HG03469 (cell line): ENCODE measurements around the gene ALOX5.
"Not testable (repeated sequence)": the region's sequence is repeated elsewhere in the genome, so short reads cannot be mapped to it uniquely, and the experiment has no call there.

ENCODE experiments used
- ATAC-seq: cut with Tn5 transposase; IDR thresholded peaks from one replicate; pipeline ENCODE4 v1.9.1; 2021; ENCODE audit warnings: mild to moderate bottlenecking, moderate library complexity, moderate number of reproducible peaks; ENCODE audit not compliant: unreplicated experiment

Gene ALOX5

GRCh38 chr10:45373576-45374349, at the start of gene ALOX5:
TSS of gene ALOX5 (plus strand) at chr10:45374216. CDS start at chr10:45374280, 64 bp downstream.
- ATAC-seq, result no peak

- ATAC-seq, result no peak
These were observed 48.9 kb upstream of the ALOX5 start for GRCh38 chr10:45325116-45325515.

- not testable (repeated sequence) for ATAC-seq
These were observed 47.2 kb upstream of the ALOX5 start for GRCh38 chr10:45326864-45327263.

GRCh38 chr10:45331824-45332223, 42.2 kb upstream of the ALOX5 start:
- not testable (repeated sequence) for ATAC-seq

DNA sequence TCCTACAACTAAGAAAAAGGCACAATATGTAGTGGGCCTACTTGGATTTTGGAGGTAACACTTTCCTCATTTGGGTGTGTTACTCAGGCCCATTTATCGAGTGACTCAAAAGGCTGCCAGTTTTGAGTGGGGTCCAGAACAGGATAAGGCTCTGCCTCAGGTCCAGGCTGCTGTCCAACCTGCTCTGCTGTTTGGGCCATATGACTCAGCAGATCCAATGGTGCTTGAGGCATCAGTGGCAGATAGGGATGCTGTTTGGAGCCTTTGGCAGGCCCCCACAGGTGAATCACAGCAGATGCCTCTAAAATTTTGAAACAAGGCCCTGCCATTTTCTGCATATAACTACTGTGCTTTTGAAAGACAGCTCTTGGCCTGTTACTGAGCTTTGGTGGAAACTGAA, 34.1 kb upstream of the ALOX5 start:
- no peak for ATAC-seq

DNA sequence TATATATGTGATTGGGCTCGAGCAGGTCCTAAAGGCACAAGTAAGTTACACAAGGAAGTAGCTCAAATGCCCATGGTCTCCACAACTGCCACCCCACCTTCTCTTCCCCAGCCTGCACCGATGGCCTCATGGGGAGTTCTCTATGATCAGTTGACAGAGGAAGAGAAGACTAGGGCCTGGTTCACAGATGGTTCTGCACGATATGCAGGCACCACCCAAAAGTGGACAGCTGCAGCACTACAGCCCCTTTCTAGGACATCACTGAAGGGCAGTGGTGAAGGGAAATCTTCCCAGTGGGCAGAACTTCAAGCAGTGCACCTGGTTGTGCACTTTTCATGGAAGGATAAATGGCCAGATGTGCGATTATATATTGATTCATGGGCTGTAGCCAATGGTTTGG, 33.6 kb upstream of the ALOX5 start:
- ATAC-seq, result not testable (repeated sequence)

DNA sequence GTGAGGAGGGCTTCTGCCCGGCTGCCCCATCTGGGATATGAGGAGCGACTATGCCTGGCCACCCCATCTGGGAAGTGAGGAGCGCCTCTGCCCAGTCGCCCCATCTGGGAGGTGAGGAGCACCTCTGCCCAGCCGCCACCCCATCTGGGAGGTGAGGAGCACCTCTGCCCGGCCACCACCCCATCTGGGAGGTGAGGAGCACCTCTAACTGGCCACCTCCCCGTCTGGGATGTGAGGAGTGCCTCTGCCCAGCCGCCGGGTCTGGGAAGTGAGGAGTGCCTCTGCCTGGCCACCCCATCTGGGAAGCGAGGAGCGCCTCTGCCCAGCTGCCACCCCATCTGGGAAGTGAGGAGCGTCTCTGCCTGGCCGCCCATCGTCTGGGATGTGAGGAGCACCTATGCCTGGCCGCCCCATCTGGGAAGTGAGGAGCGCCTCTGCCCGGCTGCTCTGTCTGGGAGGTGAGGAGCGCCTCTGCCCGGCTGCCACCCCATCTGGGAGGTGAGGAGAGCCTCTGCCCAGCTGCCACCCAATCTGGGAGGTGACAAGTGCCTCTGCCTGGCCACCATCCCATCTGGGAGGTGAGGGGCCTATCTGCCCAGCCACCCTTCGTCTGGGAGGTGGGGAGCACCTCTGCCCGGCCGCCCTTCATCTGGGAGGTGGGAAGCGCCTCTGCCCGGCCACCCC, 27.2 kb upstream of the ALOX5 start:
- ATAC-seq, result not testable (repeated sequence)

DNA sequence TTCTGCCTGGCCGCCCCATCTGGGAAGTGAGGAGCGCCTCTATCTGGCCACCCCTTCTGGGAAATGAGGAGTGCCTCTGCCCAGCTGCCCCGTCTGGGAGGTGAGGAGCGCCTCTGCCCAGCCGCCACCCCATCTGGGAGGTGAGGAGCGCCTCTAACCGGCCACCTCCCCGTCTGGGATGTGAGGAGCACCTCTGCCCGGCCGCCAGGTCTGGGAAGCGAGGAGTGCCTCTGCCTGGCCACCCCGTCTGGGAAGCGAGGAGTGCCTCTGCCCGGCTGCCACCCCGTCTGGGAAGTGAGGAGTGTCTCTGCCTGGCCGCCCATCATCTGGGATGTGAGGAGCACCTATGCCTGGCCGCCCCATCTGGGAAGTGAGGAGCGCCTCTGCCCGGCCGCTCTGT, 26.6 kb upstream of the ALOX5 start:
- not testable (repeated sequence) for ATAC-seq

- not testable (repeated sequence) for ATAC-seq
These were observed 25.7 kb upstream of the ALOX5 start for GRCh38 chr10:45348196-45348765.

DNA sequence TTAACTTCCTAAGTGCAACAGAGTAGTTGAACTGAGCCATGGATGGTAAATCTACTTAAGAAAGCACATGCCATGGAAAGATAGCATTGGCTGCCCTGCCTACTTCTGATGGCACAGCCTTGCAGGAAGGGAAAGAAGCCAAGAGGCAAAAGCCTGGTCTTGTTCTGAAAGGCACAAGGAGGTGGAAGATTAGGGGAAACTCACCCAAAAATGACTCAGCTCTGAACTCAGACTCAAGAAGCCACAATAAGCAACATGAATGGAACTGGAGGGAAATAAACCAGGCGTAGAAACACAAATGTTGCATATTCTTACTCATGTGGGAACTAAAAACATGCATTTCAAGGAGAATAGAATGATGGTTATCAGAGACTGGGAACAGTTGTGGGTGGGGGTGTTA, 20.8 kb upstream of the ALOX5 start:
- ATAC-seq, result peak; percentile 40

DNA sequence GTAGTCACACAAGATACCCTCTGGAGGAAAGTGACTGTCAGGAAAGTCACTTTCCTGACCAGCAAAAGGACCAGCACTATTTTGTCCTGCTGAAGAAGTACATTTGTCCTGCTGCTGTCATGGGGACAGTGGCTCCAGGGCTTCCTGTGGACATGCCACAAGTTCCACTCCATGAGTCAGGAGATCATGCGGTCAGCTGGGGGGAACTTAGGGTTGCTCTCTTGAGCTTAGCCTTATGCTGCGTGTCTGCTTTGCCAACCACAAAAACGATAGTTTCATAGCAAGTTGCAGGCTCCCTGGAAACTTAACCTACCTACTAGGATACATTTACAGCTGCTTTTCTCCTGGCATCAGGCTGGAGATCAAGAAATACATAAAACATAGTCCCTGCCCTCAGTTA, 19.8 kb upstream of the ALOX5 start:
- no peak for ATAC-seq

- no peak for ATAC-seq
These were observed 18.5 kb upstream of the ALOX5 start for GRCh38 chr10:45355494-45355893.

- not testable (repeated sequence) for ATAC-seq
These were observed 15.1 kb upstream of the ALOX5 start for GRCh38 chr10:45358961-45359360.

DNA sequence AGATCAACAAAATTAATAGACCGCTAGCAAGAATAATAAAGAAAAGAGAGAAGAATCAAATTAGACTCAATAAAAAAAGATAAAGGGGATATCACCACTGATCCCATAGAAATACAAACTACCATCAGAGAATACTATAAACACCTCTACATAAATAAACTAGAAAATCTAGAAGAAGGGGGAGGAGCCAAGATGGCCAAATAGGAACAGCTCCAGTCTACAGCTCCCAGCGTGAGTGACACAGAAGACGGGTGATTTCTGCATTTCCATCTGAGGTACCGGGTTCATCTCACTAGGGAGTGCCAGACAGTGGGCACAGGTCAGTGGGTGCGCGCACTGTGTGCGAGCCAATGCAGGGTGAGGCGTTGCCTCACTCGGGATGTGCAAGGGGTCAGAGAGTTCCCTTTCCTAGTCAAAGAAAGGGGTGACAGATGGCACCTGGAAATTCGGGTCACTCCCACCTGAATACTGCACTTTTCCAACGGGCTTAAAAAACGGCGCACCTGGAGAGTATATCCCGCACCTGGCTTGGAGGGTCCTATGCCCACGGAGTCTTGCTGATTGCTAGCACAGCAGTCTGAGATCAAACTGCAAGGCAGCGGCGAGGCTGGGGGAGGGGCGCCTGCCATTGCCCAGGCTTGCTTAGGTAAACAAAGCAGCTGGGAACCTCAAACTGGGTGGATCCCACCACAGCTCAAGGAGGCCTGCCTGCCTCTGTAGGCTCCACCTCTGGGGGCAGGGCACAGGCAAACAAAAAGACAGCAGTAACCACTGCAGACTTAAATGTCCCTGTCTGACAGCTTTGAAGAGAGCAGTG, 11.8 kb upstream of the ALOX5 start:
- not testable (repeated sequence) for ATAC-seq

DNA sequence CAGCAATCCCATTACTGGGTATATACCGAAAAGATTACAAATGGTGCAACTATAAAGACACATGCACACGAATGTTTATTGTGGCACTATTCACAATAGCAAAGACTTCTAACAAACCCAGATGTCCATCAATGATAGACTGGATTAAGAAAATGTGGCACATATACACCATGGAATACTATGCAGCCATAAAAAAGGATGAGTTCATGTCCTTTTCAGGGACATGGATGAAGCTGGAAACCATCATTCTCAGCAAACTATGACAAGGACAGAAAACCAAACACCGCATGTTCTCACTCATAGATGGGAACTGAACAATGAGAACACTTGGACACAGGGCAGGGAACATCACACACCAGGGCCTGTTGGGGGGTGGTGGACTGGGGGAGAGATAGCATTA, 6.4 kb upstream of the ALOX5 start:
- not testable (repeated sequence) for ATAC-seq

- no peak for ATAC-seq
These were observed 5.8 kb upstream of the ALOX5 start for GRCh38 chr10:45368181-45368580.

- ATAC-seq, result no peak
These were observed 3.6 kb upstream of the ALOX5 start for GRCh38 chr10:45370202-45370955.

DNA sequence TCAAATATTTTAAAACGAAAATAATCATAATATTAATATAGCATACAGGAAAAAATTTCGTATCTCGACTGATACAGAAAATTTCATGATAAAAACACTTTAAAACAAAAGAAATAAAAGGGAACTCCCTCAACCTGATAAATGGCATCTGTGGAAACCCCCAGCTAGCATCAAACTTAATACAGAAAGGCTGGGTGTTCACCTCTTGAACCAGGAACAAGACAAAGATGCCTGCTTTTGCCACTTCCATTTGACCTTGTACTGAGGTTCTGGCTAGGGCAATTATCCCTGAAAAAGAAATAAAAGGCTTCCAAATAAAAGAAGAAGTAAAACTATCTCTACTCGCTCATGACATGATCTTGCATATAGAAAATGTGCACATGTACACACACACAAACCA, 2.5 kb upstream of the ALOX5 start:
- no peak for ATAC-seq

DNA sequence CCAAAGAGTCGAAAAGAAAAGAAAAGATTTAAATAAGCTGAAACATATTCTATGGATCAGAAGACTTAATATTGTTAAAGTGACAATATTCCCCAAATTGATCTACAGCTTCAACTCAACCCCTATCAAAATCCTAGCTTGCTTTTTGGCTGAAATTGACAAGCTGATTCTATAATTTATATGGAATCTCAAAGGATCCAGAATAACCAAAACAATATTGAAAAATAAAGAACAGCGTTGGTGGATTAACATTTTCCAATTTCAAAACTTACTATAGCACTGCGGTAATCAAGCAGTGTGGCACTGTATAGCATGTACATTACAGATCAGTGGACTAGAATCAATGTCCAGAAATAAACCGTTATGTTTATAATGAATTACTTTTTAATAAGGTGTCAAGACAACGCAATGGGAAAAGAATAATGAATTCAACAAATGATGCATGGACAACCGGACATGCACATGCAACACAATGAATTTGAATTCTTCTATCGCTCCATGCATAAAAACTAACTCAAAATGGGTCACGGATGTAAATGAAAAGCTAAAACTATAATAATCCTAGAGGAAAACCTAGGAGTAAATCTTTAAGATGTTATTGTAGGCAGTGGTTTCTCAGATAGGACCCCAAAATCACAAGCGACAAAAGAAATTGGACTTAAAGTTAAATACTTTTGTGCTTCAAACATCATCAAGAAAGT, 1.6 kb upstream of the ALOX5 start:
- no peak for ATAC-seq
